OCI-M2 (cell line): ENCODE data around the gene OR51A2.
"Not testable (repeated sequence)": the region's sequence is repeated elsewhere in the genome, so short reads cannot be mapped to it uniquely, and the experiment has no call there.

Experiments
- DNase-seq: peaks from one replicate; lab custom pipeline; 2025; ENCODE audit not compliant: unreplicated experiment; lab: John Stamatoyannopoulos, UW

OR51A2 gene

GRCh38 chr11:4955613-4956012 is at the start of gene OR51A2:
Gene OR51A2, minus strand, starts transcription at chr11:4955713. Its CDS starts 0 bp downstream, at chr11:4955713.
- DNase-seq: not testable (repeated sequence)

- DNase-seq: peak; percentile 24
Measured at GRCh38 chr11:5004424-5005274, 49.1 kb upstream of the OR51A2 start.

- DNase-seq: no peak
Measured at GRCh38 chr11:4994551-4994950, 39.0 kb upstream of the OR51A2 start, which contains the start of gene OR51L1. Gene OR51L1, plus strand, starts transcription at chr11:4994851. Its CDS starts 4,132 bp downstream, at chr11:4998983.

GRCh38 chr11:4991060-4991459 is 35.5 kb upstream of the OR51A2 start:
- DNase-seq: peak; percentile 19

GRCh38 chr11:4983841-4984240 is 28.3 kb upstream of the OR51A2 start:
- no peak for DNase-seq

- no peak for DNase-seq
Measured at GRCh38 chr11:4982678-4983077, 27.2 kb upstream of the OR51A2 start.

GRCh38 chr11:4979036-4979435 is 23.5 kb upstream of the OR51A2 start:
- DNase-seq: no peak

- DNase-seq: no peak
Measured at GRCh38 chr11:4975436-4975835, 19.9 kb upstream of the OR51A2 start.

- no peak for DNase-seq
Measured at GRCh38 chr11:4962816-4963215, 7.3 kb upstream of the OR51A2 start.

- DNase-seq: no peak
Measured at GRCh38 chr11:4960877-4961276, 5.4 kb upstream of the OR51A2 start.

GRCh38 chr11:4957396-4957795 is 1.9 kb upstream of the OR51A2 start:
- no peak for DNase-seq

- no peak for DNase-seq
Measured at GRCh38 chr11:4947505-4947904, 8.0 kb downstream of the OR51A2 start, which contains the start of gene OR51A4. Gene OR51A4, minus strand, starts transcription at chr11:4947605. Its CDS starts 505 bp downstream, at chr11:4947100.

- no peak for DNase-seq
Measured at GRCh38 chr11:4936745-4937144, 18.8 kb downstream of the OR51A2 start.

GRCh38 chr11:4932751-4933150 is 22.8 kb downstream of the OR51A2 start:
- DNase-seq: no peak

GRCh38 chr11:4926608-4927007 is 28.9 kb downstream of the OR51A2 start:
- no peak for DNase-seq

- DNase-seq: no peak
Measured at GRCh38 chr11:4924239-4924638, 31.3 kb downstream of the OR51A2 start, which contains the start of gene OR51G1. Gene OR51G1, minus strand, starts transcription at chr11:4924339. Its CDS starts 0 bp downstream, at chr11:4924339.

GRCh38 chr11:4922304-4922703 is 33.2 kb downstream of the OR51A2 start:
- DNase-seq: no peak

GRCh38 chr11:4921796-4922195 is 33.7 kb downstream of the OR51A2 start:
- no peak for DNase-seq

GRCh38 chr11:4919250-4919649 is 36.3 kb downstream of the OR51A2 start, which contains the start of gene OR51G2:
Gene OR51G2, minus strand, starts transcription at chr11:4919350. Its CDS starts 3,687 bp downstream, at chr11:4915663.
- DNase-seq: no peak

- DNase-seq: no peak
Measured at GRCh38 chr11:4916581-4916980, 38.9 kb downstream of the OR51A2 start.
